Activated CD4-positive, CD25-positive, alpha-beta regulatory T cell (primary cell): ENCODE measurements around the gene ZBTB2.
"Not testable (repeated sequence)": the region's sequence is repeated elsewhere in the genome, so short reads cannot be mapped to it uniquely, and the experiment has no call there.

Source experiments
- DNase-seq, 4 experiments: peaks; one replicate each; lab custom pipeline; 2025; lab: John Stamatoyannopoulos, UW

The ZBTB2 gene

GRCh38 chr6:151326116-151326825 lies 65.1 kb downstream of the ZBTB2 start:
- DNase-seq, result no peak

- no peak for DNase-seq
Measured at GRCh38 chr6:151325075-151326050, 66.0 kb downstream of the ZBTB2 start.

GRCh38 chr6:151324488-151324825 lies 66.9 kb downstream of the ZBTB2 start:
- no peak for DNase-seq

GRCh38 chr6:151323791-151324487 lies 67.4 kb downstream of the ZBTB2 start:
- DNase-seq, result peak; percentile 30 to 47 (median 39)

- no peak for DNase-seq
Measured at GRCh38 chr6:151322570-151322969, 68.8 kb downstream of the ZBTB2 start.

- DNase-seq, result no peak
Measured at GRCh38 chr6:151321438-151321837, 69.9 kb downstream of the ZBTB2 start.

GRCh38 chr6:151320140-151320539 lies 71.2 kb downstream of the ZBTB2 start:
- DNase-seq, result no peak

GRCh38 chr6:151317995-151318365 lies 73.4 kb downstream of the ZBTB2 start:
- DNase-seq, result no peak

GRCh38 chr6:151317103-151317994 lies 74.0 kb downstream of the ZBTB2 start:
- DNase-seq, result no peak

GRCh38 chr6:151315661-151316060 lies 75.7 kb downstream of the ZBTB2 start:
- not testable (repeated sequence) for DNase-seq
